ENCODE results near the gene TVP23C. TPM values are rescaled to one million over a fixed set of nuclear protein-coding genes. Genes with fewer than 3 reads are reported as not detected.

The TVP23C gene
- total and polyA plus RNA-seq, 2 experiments from 2014 or later = 10.4 to 31.7 TPM

DNA sequence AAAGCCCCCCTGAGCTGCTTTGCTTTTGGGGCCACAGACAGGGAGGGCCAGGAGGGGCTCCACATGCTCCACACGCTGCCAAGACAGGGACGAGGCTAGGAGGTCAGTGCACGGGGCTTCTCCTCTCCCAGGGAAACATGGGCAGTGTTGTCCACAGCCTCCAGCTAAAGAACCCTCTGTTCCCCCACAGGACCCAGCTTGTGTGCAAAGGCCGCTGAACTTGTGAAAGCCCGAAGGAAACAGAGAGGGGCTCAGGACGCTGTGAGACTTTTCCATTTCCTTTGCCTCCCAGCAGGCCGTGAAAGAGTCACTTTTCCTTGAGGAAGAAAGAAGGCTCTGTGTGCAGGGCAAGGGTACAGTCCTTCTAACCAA, 105.6 kb downstream of the TVP23C start:
- Histone ChIP-seq H3K9me2 (ENCODE audit: insufficient read depth) (0 out of 2 replicates have a peak, but pooled peaks cover 5% of the 10 kb centered on the region), H3K4me3 (no peak overlapping the region), H3K79me2 (replicated peaks; ENCODE audit: insufficient read depth) (no peaks in the 10 kb centered on the region), H3K27ac (ENCODE audit: low read depth) (no peak overlapping the region), H3F3A (replicated peaks; ENCODE audit: low read depth) (no peaks in the 10 kb centered on the region), H4K20me1 (replicated peaks; ENCODE audit: insufficient read depth) (no peaks in the 10 kb centered on the region), H3K27me3 (ENCODE audit: insufficient read depth) (no peaks in the 10 kb centered on the region), H3K4me2 (no peak overlapping the region), H3K4me1 (ENCODE audit: insufficient read depth) (no peaks in the 10 kb centered on the region), H2AFZ (no peak overlapping the region), H3K36me3 (ENCODE audit: insufficient read depth) (no peaks in the 10 kb centered on the region)
- Mint-ChIP-seq H3K36me3 (ENCODE audit: low read depth) (peaks cover 34% of the 10 kb centered on the region), H3K4me1 (no peaks in the 10 kb centered on the region), H3K27me3 (ENCODE audit: insufficient read depth, low read depth, poor library complexity) (no peaks in the 10 kb centered on the region), H3K4me3 (no peak overlapping the region), H3K9me3 (peaks cover 8% of the 10 kb centered on the region; the same call in 2 of the 3 replicates), H3K27ac (no peak overlapping the region)
- TF ChIP-seq POLR2AphosphoS5 (IDR thresholded peaks at IDR 0.05; ENCODE audit: low read depth) = no peak
- no peak for TF ChIP-seq NANOG (IDR thresholded peaks at IDR 0.05; ENCODE audit: borderline replicate concordance)
- no peak for TF ChIP-seq ZNF114 (CRISPR knock-in tag; IDR thresholded peaks at IDR 0.05)
- no peak for TF ChIP-seq ZNF331 (CRISPR knock-in tag; IDR thresholded peaks at IDR 0.05; ENCODE audit: low read depth)
- TF ChIP-seq JUNB (IDR thresholded peaks at IDR 0.05; ENCODE audit: unreplicated experiment) = no peak
- TF ChIP-seq EZH2 (IDR thresholded peaks at IDR 0.05; ENCODE audit: low read depth, unreplicated experiment) = no peak
- TF ChIP-seq, protein P1, sequence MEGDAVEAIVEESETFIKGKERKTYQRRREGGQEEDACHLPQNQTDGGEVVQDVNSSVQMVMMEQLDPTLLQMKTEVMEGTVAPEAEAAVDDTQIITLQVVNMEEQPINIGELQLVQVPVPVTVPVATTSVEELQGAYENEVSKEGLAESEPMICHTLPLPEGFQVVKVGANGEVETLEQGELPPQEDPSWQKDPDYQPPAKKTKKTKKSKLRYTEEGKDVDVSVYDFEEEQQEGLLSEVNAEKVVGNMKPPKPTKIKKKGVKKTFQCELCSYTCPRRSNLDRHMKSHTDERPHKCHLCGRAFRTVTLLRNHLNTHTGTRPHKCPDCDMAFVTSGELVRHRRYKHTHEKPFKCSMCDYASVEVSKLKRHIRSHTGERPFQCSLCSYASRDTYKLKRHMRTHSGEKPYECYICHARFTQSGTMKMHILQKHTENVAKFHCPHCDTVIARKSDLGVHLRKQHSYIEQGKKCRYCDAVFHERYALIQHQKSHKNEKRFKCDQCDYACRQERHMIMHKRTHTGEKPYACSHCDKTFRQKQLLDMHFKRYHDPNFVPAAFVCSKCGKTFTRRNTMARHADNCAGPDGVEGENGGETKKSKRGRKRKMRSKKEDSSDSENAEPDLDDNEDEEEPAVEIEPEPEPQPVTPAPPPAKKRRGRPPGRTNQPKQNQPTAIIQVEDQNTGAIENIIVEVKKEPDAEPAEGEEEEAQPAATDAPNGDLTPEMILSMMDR (conservative IDR thresholded peaks at IDR 0.05; ENCODE audit: low read depth in 2 of 2) = no peak
- TF ChIP-seq, protein P2, sequence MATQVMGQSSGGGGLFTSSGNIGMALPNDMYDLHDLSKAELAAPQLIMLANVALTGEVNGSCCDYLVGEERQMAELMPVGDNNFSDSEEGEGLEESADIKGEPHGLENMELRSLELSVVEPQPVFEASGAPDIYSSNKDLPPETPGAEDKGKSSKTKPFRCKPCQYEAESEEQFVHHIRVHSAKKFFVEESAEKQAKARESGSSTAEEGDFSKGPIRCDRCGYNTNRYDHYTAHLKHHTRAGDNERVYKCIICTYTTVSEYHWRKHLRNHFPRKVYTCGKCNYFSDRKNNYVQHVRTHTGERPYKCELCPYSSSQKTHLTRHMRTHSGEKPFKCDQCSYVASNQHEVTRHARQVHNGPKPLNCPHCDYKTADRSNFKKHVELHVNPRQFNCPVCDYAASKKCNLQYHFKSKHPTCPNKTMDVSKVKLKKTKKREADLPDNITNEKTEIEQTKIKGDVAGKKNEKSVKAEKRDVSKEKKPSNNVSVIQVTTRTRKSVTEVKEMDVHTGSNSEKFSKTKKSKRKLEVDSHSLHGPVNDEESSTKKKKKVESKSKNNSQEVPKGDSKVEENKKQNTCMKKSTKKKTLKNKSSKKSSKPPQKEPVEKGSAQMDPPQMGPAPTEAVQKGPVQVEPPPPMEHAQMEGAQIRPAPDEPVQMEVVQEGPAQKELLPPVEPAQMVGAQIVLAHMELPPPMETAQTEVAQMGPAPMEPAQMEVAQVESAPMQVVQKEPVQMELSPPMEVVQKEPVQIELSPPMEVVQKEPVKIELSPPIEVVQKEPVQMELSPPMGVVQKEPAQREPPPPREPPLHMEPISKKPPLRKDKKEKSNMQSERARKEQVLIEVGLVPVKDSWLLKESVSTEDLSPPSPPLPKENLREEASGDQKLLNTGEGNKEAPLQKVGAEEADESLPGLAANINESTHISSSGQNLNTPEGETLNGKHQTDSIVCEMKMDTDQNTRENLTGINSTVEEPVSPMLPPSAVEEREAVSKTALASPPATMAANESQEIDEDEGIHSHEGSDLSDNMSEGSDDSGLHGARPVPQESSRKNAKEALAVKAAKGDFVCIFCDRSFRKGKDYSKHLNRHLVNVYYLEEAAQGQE (IDR thresholded peaks at IDR 0.05; ENCODE audit: unreplicated experiment) = no peak
- TF ChIP-seq STAT1 (IDR thresholded peaks at IDR 0.05; ENCODE audit: unreplicated experiment) = no peak
- TF ChIP-seq, protein P3, sequence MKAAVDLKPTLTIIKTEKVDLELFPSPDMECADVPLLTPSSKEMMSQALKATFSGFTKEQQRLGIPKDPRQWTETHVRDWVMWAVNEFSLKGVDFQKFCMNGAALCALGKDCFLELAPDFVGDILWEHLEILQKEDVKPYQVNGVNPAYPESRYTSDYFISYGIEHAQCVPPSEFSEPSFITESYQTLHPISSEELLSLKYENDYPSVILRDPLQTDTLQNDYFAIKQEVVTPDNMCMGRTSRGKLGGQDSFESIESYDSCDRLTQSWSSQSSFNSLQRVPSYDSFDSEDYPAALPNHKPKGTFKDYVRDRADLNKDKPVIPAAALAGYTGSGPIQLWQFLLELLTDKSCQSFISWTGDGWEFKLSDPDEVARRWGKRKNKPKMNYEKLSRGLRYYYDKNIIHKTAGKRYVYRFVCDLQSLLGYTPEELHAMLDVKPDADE (IDR thresholded peaks at IDR 0.05) = no peak
- TF ChIP-seq, protein P4, sequence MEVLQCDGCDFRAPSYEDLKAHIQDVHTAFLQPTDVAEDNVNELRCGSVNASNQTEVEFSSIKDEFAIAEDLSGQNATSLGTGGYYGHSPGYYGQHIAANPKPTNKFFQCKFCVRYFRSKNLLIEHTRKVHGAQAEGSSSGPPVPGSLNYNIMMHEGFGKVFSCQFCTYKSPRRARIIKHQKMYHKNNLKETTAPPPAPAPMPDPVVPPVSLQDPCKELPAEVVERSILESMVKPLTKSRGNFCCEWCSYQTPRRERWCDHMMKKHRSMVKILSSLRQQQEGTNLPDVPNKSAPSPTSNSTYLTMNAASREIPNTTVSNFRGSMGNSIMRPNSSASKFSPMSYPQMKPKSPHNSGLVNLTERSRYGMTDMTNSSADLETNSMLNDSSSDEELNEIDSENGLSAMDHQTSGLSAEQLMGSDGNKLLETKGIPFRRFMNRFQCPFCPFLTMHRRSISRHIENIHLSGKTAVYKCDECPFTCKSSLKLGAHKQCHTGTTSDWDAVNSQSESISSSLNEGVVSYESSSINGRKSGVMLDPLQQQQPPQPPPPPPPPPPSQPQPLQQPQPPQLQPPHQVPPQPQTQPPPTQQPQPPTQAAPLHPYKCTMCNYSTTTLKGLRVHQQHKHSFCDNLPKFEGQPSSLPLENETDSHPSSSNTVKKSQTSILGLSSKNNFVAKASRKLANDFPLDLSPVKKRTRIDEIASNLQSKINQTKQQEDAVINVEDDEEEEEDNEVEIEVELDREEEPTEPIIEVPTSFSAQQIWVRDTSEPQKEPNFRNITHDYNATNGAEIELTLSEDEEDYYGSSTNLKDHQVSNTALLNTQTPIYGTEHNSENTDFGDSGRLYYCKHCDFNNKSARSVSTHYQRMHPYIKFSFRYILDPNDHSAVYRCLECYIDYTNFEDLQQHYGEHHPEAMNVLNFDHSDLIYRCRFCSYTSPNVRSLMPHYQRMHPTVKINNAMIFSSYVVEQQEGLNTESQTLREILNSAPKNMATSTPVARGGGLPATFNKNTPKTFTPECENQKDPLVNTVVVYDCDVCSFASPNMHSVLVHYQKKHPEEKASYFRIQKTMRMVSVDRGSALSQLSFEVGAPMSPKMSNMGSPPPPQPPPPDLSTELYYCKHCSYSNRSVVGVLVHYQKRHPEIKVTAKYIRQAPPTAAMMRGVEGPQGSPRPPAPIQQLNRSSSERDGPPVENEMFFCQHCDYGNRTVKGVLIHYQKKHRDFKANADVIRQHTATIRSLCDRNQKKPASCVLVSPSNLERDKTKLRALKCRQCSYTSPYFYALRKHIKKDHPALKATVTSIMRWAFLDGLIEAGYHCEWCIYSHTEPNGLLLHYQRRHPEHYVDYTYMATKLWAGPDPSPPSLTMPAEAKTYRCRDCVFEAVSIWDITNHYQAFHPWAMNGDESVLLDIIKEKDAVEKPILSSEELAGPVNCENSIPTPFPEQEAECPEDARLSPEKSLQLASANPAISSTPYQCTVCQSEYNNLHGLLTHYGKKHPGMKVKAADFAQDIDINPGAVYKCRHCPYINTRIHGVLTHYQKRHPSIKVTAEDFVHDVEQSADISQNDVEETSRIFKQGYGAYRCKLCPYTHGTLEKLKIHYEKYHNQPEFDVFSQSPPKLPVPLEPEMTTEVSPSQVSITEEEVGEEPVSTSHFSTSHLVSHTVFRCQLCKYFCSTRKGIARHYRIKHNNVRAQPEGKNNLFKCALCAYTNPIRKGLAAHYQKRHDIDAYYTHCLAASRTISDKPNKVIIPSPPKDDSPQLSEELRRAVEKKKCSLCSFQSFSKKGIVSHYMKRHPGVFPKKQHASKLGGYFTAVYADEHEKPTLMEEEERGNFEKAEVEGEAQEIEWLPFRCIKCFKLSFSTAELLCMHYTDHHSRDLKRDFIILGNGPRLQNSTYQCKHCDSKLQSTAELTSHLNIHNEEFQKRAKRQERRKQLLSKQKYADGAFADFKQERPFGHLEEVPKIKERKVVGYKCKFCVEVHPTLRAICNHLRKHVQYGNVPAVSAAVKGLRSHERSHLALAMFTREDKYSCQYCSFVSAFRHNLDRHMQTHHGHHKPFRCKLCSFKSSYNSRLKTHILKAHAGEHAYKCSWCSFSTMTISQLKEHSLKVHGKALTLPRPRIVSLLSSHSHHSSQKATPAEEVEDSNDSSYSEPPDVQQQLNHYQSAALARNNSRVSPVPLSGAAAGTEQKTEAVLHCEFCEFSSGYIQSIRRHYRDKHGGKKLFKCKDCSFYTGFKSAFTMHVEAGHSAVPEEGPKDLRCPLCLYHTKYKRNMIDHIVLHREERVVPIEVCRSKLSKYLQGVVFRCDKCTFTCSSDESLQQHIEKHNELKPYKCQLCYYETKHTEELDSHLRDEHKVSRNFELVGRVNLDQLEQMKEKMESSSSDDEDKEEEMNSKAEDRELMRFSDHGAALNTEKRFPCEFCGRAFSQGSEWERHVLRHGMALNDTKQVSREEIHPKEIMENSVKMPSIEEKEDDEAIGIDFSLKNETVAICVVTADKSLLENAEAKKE (CRISPR knock-in tag; IDR thresholded peaks at IDR 0.05) = no peak
- no peak for TF ChIP-seq CREB1 (CRISPR knock-in tag; IDR thresholded peaks at IDR 0.05; ENCODE audit: low read depth)
- no peak for TF ChIP-seq EZH2phosphoT487 (IDR thresholded peaks at IDR 0.05; ENCODE audit: unreplicated experiment)
- DNase-seq (ENCODE audit: low spot score) = no peak
- ATAC-seq = no peak
